Measurements from ENCODE around the gene C2CD5. TPM values are rescaled to one million over a fixed set of nuclear protein-coding genes. Genes with fewer than 3 reads are reported as not detected.
A peak's percentile ranks its signal among the peaks of the same experiment; 100 is the strongest.

The C2CD5 gene
- total RNA-seq, 1 experiment from 2014 or later, result 35.4 TPM

DNA sequence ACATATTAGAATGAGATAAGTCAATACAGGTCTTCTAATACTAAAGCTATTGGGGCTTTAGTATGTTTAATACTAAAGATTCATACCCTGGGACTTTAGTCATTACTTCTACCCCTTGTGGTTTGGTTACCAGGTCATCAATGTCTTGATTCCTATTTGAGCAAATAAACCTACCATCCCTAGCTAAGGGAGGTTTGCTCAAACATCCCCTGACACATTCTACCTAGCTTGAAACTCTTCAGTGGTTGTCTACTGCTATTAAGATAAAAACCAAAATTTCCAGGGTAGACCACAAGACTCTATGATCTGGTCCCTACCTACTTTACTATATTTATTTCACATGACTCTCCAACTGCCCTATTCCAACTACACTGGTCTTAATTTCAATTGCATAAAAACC, 7.3 kb upstream of the C2CD5 start:
- Histone ChIP-seq H3K79me1 (ENCODE audit: insufficient read depth, low read depth, low read length, poor library complexity, severe bottlenecking) (no peaks in the 10 kb centered on the region), H4K5ac (ENCODE audit: insufficient read length, low read depth, low read length) (no peak overlapping the region), H2BK5ac (ENCODE audit: insufficient read length, low read length) (no peak overlapping the region), H2AK5ac (ENCODE audit: insufficient read length, low read length) (no peak overlapping the region), H3K27ac (ENCODE audit: insufficient read length, low read depth, low read length) (no peak overlapping the region), H2BK20ac (ENCODE audit: low read depth, low read length, poor library complexity, severe bottlenecking) (no peak overlapping the region), H4K8ac (replicated peaks; ENCODE audit: insufficient read length, low read depth, low read length) (no peak overlapping the region), H3K18ac (ENCODE audit: insufficient read length, low read depth, low read length) (no peak overlapping the region), H2BK120ac (ENCODE audit: low read depth, low read length, poor library complexity, severe bottlenecking) (no peak overlapping the region), H3K9me3 (ENCODE audit: control insufficient read depth, low read depth, low read length) (no peaks in the 10 kb centered on the region), H2BK15ac (ENCODE audit: low read depth, low read length) (no peak overlapping the region), H4K20me1 (ENCODE audit: control insufficient read depth, insufficient read depth, insufficient read length) (no peaks in the 10 kb centered on the region), H3K9ac (ENCODE audit: extremely low read depth, insufficient read length, low read length) (no peak overlapping the region), H3K4ac (ENCODE audit: low read depth, low read length) (no peak overlapping the region), H3K4me1 (ENCODE audit: insufficient read depth, low read length) (no peaks in the 10 kb centered on the region; the same call in 1 of the 2 replicates), H3K4me2 (ENCODE audit: insufficient read depth, insufficient read length, low read length) (no peak overlapping the region), H3K56ac (ENCODE audit: insufficient read length, low read depth, low read length) (no peak overlapping the region), H3K14ac (ENCODE audit: insufficient read depth, low read length) (no peak overlapping the region), H2BK12ac (ENCODE audit: insufficient read length, low read depth, low read length) (no peak overlapping the region), H3K27me3 (ENCODE audit: insufficient read depth, low read length) (no peaks in the 10 kb centered on the region), H3T11ph (ENCODE audit: low read length) (no peak overlapping the region), H3K23ac (ENCODE audit: insufficient read length, low read depth, low read length) (no peak overlapping the region), H3K23me2 (ENCODE audit: insufficient read length, low read depth, low read length, poor library complexity, severe bottlenecking) (no peaks in the 10 kb centered on the region), H3K79me2 (ENCODE audit: insufficient read depth, low read length) (no peaks in the 10 kb centered on the region), H2AFZ (ENCODE audit: low read length) (no peak overlapping the region), H4K91ac (ENCODE audit: insufficient read length, low read depth, low read length) (no peak overlapping the region)
- peaks cover 21% of the 10 kb centered on the region in 2 experiments for H3K4me1 Mint-ChIP-seq
- DNase-seq, result no peak
- peak overlapping the region in 1 of 3 experiments; percentile 72; a peak in 2 of 7 replicates for H3K27ac Mint-ChIP-seq
- H3K4me3 Mint-ChIP-seq, result no peak overlapping the region
- peaks cover 16 to 24% of the 10 kb centered on the region in 2 experiments for H3K9me3 Mint-ChIP-seq
- TF ChIP-seq, protein P1, sequence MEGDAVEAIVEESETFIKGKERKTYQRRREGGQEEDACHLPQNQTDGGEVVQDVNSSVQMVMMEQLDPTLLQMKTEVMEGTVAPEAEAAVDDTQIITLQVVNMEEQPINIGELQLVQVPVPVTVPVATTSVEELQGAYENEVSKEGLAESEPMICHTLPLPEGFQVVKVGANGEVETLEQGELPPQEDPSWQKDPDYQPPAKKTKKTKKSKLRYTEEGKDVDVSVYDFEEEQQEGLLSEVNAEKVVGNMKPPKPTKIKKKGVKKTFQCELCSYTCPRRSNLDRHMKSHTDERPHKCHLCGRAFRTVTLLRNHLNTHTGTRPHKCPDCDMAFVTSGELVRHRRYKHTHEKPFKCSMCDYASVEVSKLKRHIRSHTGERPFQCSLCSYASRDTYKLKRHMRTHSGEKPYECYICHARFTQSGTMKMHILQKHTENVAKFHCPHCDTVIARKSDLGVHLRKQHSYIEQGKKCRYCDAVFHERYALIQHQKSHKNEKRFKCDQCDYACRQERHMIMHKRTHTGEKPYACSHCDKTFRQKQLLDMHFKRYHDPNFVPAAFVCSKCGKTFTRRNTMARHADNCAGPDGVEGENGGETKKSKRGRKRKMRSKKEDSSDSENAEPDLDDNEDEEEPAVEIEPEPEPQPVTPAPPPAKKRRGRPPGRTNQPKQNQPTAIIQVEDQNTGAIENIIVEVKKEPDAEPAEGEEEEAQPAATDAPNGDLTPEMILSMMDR (conservative IDR thresholded peaks at IDR 0.05), result no peak
- peaks cover 10 to 15% (median 14%) of the 10 kb centered on the region in 3 experiments for H3K36me3 Mint-ChIP-seq (ENCODE audit: insufficient read depth in 1 of 3, low read depth in 3 of 3)
- H3K27me3 Mint-ChIP-seq (ENCODE audit: low read depth), result no peaks in the 10 kb centered on the region; the same call in 1 of the 2 replicates
